Cardiac muscle cell (in vitro differentiated cells and primary cell): ENCODE measurements around the gene ARSA. TPM values are rescaled to one million over a fixed set of nuclear protein-coding genes. Genes with fewer than 3 reads are reported as not detected.

Experiments
- DNase-seq, 2 donors: peaks; one replicate each; pipeline versions ENCODE4 v3.0.0 to v3.0.0-alpha.2; 2010 to 2017; ENCODE audit warnings: low read depth in 1 of 2, low spot score in 1 of 2
- H3K27ac ChIP-seq: fragments of 200-600 bp; sonication (generic); 2 replicates; pipeline ENCODE4 v1.5.1; 2016
- H3K27me3 ChIP-seq: fragments of 200-600 bp; sonication (generic); 2 replicates; pipeline ENCODE4 v1.6.0; 2016; ENCODE audit warnings: control low read depth
- H3K36me3 ChIP-seq: fragments of 200-600 bp; sonication (generic); 2 replicates; pipeline ENCODE4 v1.5.1; 2016; ENCODE audit warnings: control low read depth
- H3K4me1 ChIP-seq: fragments of 200-600 bp; sonication (generic); 2 replicates; pipeline ENCODE4 v1.8.1; 2017; ENCODE audit warnings: low read depth, mild to moderate bottlenecking, mixed run types
- H3K4me3 ChIP-seq: fragments of 200-600 bp; sonication (generic); 2 replicates; pipeline ENCODE4 v1.5.1; 2016; ENCODE audit warnings: mild to moderate bottlenecking
- H3K9me3 ChIP-seq: fragments of 200-600 bp; sonication (generic); 2 replicates; pipeline ENCODE4 v1.5.1; 2017; ENCODE audit warnings: low read depth, mild to moderate bottlenecking, control low read depth
- CTCF ChIP-seq: IDR thresholded peaks from 2 replicates; pipeline ENCODE4 v1.5.1; 2012; ENCODE audit warnings: low read depth, mild to moderate bottlenecking, low read length
- polyA plus RNA-seq: library from polyadenylated mRNA; unstranded; fragments of >200 nt; fragmentation: Nextera tagmentation; extraction: Ambion mirVana; gene quantifications from 2 replicates; pipeline ENCODE4 v1.2.1, GENCODE V29; 2016
- total RNA-seq: library from RNA; depleted of rRNA; stranded (reverse); fragments of >200 nt; gene quantifications from 2 replicates; pipeline ENCODE4 v1.2.3, GENCODE V29; 2016

ARSA gene
- total and polyA plus RNA-seq, 2 experiments from 2014 or later: 16.8 to 58.1 TPM

DNA sequence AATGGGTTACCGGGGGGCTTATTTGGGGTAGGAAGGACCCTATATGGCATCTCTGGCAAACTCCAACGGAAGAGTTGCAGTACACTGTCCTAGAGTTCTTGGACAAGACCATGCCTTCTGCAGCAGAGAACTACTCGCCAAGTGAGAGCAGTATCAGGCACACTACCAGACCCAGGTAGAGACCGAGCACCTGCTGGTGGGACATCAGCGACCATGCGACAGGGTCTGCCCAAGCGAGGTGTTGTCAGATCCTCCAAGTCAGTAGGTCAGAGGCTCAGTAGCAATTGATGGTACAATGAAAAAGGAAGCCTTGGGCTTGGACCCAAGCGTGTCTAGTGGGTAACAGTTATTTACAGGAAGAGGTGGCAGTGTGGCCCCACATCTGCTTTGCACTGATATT is 42.2 kb downstream of the ARSA start:
- Histone ChIP-seq H3K27me3 (no peaks in the 10 kb centered on the region), H3K27ac (no peak overlapping the region), H3K4me1 (peaks cover 9% of the 10 kb centered on the region), H3K36me3 (no peaks in the 10 kb centered on the region), H3K4me3 (no peak overlapping the region), H3K9me3 (no peaks in the 10 kb centered on the region)
- no peak for TF ChIP-seq CTCF
- DNase-seq: no peak

DNA sequence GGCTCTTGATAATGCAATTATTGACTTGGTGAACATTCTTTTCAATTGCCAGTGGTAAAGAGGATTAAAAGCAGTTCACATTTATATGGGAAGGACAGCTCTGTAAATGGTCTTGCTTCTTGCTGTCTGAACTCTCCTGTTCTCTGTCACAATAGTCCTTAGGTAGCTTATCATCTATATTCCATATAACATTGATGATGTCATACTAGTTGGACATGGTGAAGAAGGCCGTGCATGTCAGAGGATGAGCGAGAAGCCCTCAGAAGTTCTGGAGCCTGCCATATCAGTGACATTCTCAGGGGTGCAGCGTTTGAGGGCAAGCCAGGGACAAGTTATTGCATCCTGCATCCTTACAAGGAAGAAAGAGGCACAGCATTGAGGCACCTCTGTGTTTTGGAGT is 42.7 kb downstream of the ARSA start:
- Histone ChIP-seq H3K4me1 (peaks cover 9% of the 10 kb centered on the region), H3K4me3 (no peak overlapping the region), H3K27ac (no peak overlapping the region), H3K9me3 (no peaks in the 10 kb centered on the region), H3K36me3 (no peaks in the 10 kb centered on the region), H3K27me3 (no peaks in the 10 kb centered on the region)
- TF ChIP-seq CTCF: no peak
- DNase-seq: no peak

DNA sequence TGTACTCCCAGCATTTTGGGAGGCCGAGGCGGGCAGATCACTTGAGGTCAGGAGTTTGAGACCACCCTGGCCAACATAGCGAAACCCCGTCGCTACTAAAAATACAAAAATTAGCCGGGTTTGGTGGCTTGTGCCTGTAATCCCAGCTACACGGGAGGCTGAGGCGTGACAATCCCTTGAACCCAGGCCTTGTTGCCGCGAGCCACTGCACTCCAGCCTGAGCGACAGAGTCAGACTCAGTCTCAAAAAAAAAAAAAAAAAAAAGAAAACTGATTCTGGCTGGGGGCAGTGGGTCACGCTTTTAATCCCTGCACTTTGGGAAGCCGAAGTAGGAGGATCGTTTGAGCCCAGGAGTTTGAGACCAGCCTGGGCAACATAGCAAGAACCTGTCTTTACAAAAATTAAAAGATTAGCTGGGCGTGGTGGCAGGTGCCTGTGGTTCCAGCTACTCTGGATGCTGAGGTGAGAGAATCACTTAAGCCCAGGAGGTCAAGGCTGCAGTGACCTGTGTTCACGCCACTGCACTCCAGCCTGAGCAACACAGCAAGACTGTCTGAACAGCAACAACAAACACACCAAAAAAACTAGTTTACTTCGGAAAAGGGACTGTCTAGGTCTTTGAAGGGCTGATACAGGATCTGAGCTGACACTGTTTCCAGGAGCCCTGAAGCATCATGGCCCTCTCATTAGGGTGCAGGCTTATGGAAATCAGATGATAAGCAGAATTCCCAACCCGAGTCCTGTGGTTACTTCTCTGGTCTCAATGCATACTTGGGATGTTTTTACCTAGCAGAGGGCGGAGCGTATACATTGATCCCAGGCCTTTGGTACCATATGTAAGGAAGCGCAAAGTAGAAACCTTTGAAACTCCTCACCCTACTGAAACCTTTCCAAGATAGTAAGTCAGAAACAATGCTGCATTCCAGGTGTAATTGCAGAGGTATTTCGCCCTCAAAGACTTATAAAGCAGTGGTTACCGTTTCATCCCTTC is 43.6 kb downstream of the ARSA start:
- DNase-seq: no peak
- H3K4me3 ChIP-seq: no peak overlapping the region

DNA sequence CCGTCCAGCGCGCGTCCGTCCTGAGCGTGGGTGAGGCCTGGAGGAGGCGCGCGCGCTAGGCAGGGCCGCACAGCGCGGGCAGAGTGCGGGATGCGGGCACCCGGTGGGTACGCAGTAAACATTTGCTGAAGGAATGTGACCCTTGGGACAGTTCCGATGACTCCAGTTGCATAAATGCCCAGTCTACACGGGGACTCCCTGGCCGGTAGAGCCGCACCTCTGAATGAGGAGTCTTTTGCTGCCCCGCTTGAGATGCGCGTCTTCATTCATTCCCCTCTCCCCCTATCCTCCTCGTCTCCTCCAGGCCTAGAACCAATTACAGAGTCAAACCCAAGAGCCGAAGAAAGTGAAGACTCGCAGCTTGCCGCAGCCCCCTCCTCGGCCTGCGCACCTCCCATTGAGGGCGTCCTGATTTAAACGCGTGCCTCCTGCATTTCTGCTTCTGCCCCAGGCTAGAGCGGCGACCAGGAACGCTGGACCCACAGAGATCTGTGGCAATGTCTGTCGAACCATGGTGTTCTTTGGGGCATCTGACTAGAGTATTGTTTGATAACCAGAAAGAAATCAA is 44.6 kb downstream of the ARSA start:
- H3K9me3 ChIP-seq: no peaks in the 10 kb centered on the region
- H3K27me3 ChIP-seq: no peaks in the 10 kb centered on the region
- H3K4me1 ChIP-seq: peaks cover 20% of the 10 kb centered on the region
- no peaks in the 10 kb centered on the region for H3K36me3 ChIP-seq
- TF ChIP-seq CTCF: no peak
- no peak overlapping the region for H3K27ac ChIP-seq
- peak overlapping the region; percentile 50 for H3K4me3 ChIP-seq
- no peak for DNase-seq

More for the DNA sequence above, 43.6 kb downstream of the ARSA start:
- H3K4me1 ChIP-seq: peaks cover 10% of the 10 kb centered on the region
- TF ChIP-seq CTCF: no peak
- H3K36me3 ChIP-seq: no peaks in the 10 kb centered on the region
- no peaks in the 10 kb centered on the region for H3K27me3 ChIP-seq
- no peak overlapping the region for H3K27ac ChIP-seq
- no peaks in the 10 kb centered on the region for H3K9me3 ChIP-seq

- Histone ChIP-seq H3K27ac (peak within 1 kb of the TSS; percentile 91), H3K4me1 (peaks cover 25% of the 10 kb centered on the region), H3K27me3 (no peaks in the 10 kb centered on the region), H3K9me3 (no peaks in the 10 kb centered on the region), H3K36me3 (no peaks in the 10 kb centered on the region), H3K4me3 (peak within 1 kb of the TSS; percentile 50)
- TF ChIP-seq CTCF: no peak
- peak; percentile 98 to 99 for DNase-seq
These were observed 45.3 kb downstream of the ARSA start, which contains the start of gene CHKB for GRCh38 chr22:50582493-50583293. CHKB (minus strand) TSS chr22:50582849; CDS start chr22:50582781, 68 bp downstream.
